BLaER1 treated with 17β-estradiol and CSF1 and Interleukin-3, amounts not matched to agents 10 nM and 100 nM (cell line): ENCODE data around the gene ROBO2.

Source experiments
- H3K27ac ChIP-seq, 11 experiments: shearing (Covaris generic); formaldehyde crosslinking; 2 replicates each; pipeline ENCODE4 v1.8.1; 2022
- H3K27me3 ChIP-seq, 11 experiments: shearing (Covaris generic); formaldehyde crosslinking; 2 replicates each; pipeline ENCODE4 v1.8.1; 2022
- H3K36me3 ChIP-seq, 11 experiments: shearing (Covaris generic); formaldehyde crosslinking; 2 replicates each; pipeline ENCODE4 v1.8.1; 2022
- H3K4me1 ChIP-seq, 10 experiments: shearing (Covaris generic); formaldehyde crosslinking; 2 replicates each; pipeline ENCODE4 v1.8.1; 2022
- H3K4me2 ChIP-seq, 11 experiments: shearing (Covaris generic); formaldehyde crosslinking; 2 replicates each; pipeline ENCODE4 v1.8.1; 2022
- H3K4me3 ChIP-seq, 10 experiments: shearing (Covaris generic); formaldehyde crosslinking; 2 replicates each; pipeline ENCODE4 v1.8.1; 2022
- H3K9ac ChIP-seq, 11 experiments: shearing (Covaris generic); formaldehyde crosslinking; 2 replicates each; pipeline ENCODE4 v1.8.1; 2022
- H3K9me3 ChIP-seq, 11 experiments: shearing (Covaris generic); formaldehyde crosslinking; replicated peaks in 1 of 11; 2 replicates each; pipeline ENCODE4 v1.8.1; 2022
- H4K20me1 ChIP-seq, 11 experiments: shearing (Covaris generic); formaldehyde crosslinking; 2 replicates each; pipeline ENCODE4 v1.8.1; 2022
- Cebpa-rat ChIP-seq, 11 experiments: shearing (Covaris generic); IDR thresholded peaks; 2 replicates each; pipeline ENCODE4 v1.8.1; 2022

The ROBO2 gene

GRCh38 chr3:77066829-77067228 lies 26.9 kb downstream of the ROBO2 start:
- Histone ChIP-seq H3K4me3 (no peak overlapping the region), H3K9ac (no peak overlapping the region), H3K36me3 (no peaks in the 10 kb centered on the region), H3K27me3 (no peaks in the 10 kb centered on the region), H3K4me1 (no peaks in the 10 kb centered on the region), H3K9me3 (peaks cover 9 to 21% (median 14%) of the 10 kb centered on the region in 11 experiments), H3K27ac (no peak overlapping the region), H4K20me1 (no peaks in the 10 kb centered on the region), H3K4me2 (no peak overlapping the region)
- no peak for TF ChIP-seq Cebpa-rat (IDR thresholded peaks at IDR 0.05)

GRCh38 chr3:77068808-77069207 lies 28.9 kb downstream of the ROBO2 start:
- Histone ChIP-seq H3K4me3 (no peak overlapping the region), H3K9ac (no peak overlapping the region), H3K27me3 (no peaks in the 10 kb centered on the region), H3K36me3 (no peaks in the 10 kb centered on the region), H3K4me2 (no peak overlapping the region), H4K20me1 (no peaks in the 10 kb centered on the region), H3K9me3 (0 out of 22 replicates have a peak, but pooled peaks cover 0 to under 1% (median 0%) of the 10 kb centered on the region in 11 experiments), H3K4me1 (no peaks in the 10 kb centered on the region), H3K27ac (no peak overlapping the region)
- TF ChIP-seq Cebpa-rat (IDR thresholded peaks at IDR 0.05) = no peak

- no peak for TF ChIP-seq Cebpa-rat (IDR thresholded peaks at IDR 0.05)
- Histone ChIP-seq H3K9ac (no peak overlapping the region), H3K27ac (no peak overlapping the region), H4K20me1 (no peaks in the 10 kb centered on the region), H3K4me2 (no peak overlapping the region), H3K4me3 (no peak overlapping the region), H3K36me3 (no peaks in the 10 kb centered on the region), H3K9me3 (no peaks in the 10 kb centered on the region), H3K27me3 (no peaks in the 10 kb centered on the region), H3K4me1 (no peaks in the 10 kb centered on the region)
These were observed 31.5 kb downstream of the ROBO2 start for GRCh38 chr3:77071364-77071763.

GRCh38 chr3:77071809-77072208 lies 31.9 kb downstream of the ROBO2 start:
- Histone ChIP-seq H3K9ac (no peak overlapping the region), H3K9me3 (no peaks in the 10 kb centered on the region), H3K27ac (no peak overlapping the region), H3K27me3 (no peaks in the 10 kb centered on the region), H3K4me2 (no peak overlapping the region), H4K20me1 (no peaks in the 10 kb centered on the region), H3K36me3 (no peaks in the 10 kb centered on the region), H3K4me1 (no peaks in the 10 kb centered on the region), H3K4me3 (no peak overlapping the region)
- no peak for TF ChIP-seq Cebpa-rat (IDR thresholded peaks at IDR 0.05)

- Histone ChIP-seq H4K20me1 (no peaks in the 10 kb centered on the region), H3K4me2 (no peak overlapping the region), H3K9ac (no peak overlapping the region), H3K4me3 (no peak overlapping the region), H3K27me3 (no peaks in the 10 kb centered on the region), H3K36me3 (no peaks in the 10 kb centered on the region), H3K9me3 (no peaks in the 10 kb centered on the region), H3K27ac (no peak overlapping the region), H3K4me1 (no peaks in the 10 kb centered on the region)
- TF ChIP-seq Cebpa-rat (IDR thresholded peaks at IDR 0.05) = no peak
These were observed 32.3 kb downstream of the ROBO2 start for GRCh38 chr3:77072232-77072631.

GRCh38 chr3:77078279-77078678 lies 38.4 kb downstream of the ROBO2 start:
- Histone ChIP-seq H3K27me3 (no peaks in the 10 kb centered on the region), H3K9me3 (no peaks in the 10 kb centered on the region), H4K20me1 (no peaks in the 10 kb centered on the region), H3K27ac (no peak overlapping the region), H3K9ac (no peak overlapping the region), H3K36me3 (no peaks in the 10 kb centered on the region), H3K4me1 (peaks cover 0 to 9% (median 0%) of the 10 kb centered on the region in 10 experiments; a peak in 2 of 20 replicates), H3K4me2 (no peak overlapping the region), H3K4me3 (no peak overlapping the region)
- TF ChIP-seq Cebpa-rat (IDR thresholded peaks at IDR 0.05) = no peak

- H3K4me1 ChIP-seq = peaks cover 0 to 9% (median 0%) of the 10 kb centered on the region in 10 experiments; a peak in 2 of 20 replicates
- no peak overlapping the region for H3K27ac ChIP-seq
- no peak overlapping the region for H3K4me3 ChIP-seq
- no peak overlapping the region for H3K9ac ChIP-seq
- no peaks in the 10 kb centered on the region for H4K20me1 ChIP-seq
- TF ChIP-seq Cebpa-rat (IDR thresholded peaks at IDR 0.05) = no peak
- no peak overlapping the region for H3K4me2 ChIP-seq
- no peaks in the 10 kb centered on the region for H3K36me3 ChIP-seq
- no peaks in the 10 kb centered on the region for H3K27me3 ChIP-seq
- no peaks in the 10 kb centered on the region for H3K9me3 ChIP-seq
These were observed 40.2 kb downstream of the ROBO2 start for GRCh38 chr3:77079988-77080610.

- TF ChIP-seq Cebpa-rat (IDR thresholded peaks at IDR 0.05) = no peak
- Histone ChIP-seq H3K4me2 (peak overlapping the region in 2 of 11 experiments; percentile 8 to 21; a peak in 2 of 22 replicates), H3K27ac (no peak overlapping the region), H3K9ac (no peak overlapping the region), H3K4me1 (peaks cover 0 to 9% (median 0%) of the 10 kb centered on the region in 10 experiments; a peak in 2 of 20 replicates), H4K20me1 (no peaks in the 10 kb centered on the region), H3K27me3 (no peaks in the 10 kb centered on the region), H3K9me3 (no peaks in the 10 kb centered on the region), H3K4me3 (no peak overlapping the region), H3K36me3 (no peaks in the 10 kb centered on the region)
These were observed 41.4 kb downstream of the ROBO2 start for GRCh38 chr3:77081240-77081661.

- Histone ChIP-seq H3K4me1 (peaks cover 0 to 9% (median 0%) of the 10 kb centered on the region in 10 experiments; a peak in 2 of 20 replicates), H3K4me2 (no peak overlapping the region), H3K27me3 (no peaks in the 10 kb centered on the region), H3K36me3 (no peaks in the 10 kb centered on the region), H3K4me3 (no peak overlapping the region), H3K9me3 (no peaks in the 10 kb centered on the region), H3K9ac (no peak overlapping the region), H3K27ac (no peak overlapping the region), H4K20me1 (no peaks in the 10 kb centered on the region)
- no peak for TF ChIP-seq Cebpa-rat (IDR thresholded peaks at IDR 0.05)
These were observed 44.6 kb downstream of the ROBO2 start for GRCh38 chr3:77084511-77084910.

- no peak overlapping the region for H3K9ac ChIP-seq
- H3K4me2 ChIP-seq = no peak overlapping the region
- H3K4me3 ChIP-seq = no peak overlapping the region
- no peaks in the 10 kb centered on the region for H3K36me3 ChIP-seq
- H3K27ac ChIP-seq = no peak overlapping the region
- no peaks in the 10 kb centered on the region for H3K9me3 ChIP-seq
- peaks cover 0 to 6% (median 0%) of the 10 kb centered on the region in 10 experiments; a peak in 2 of 20 replicates for H3K4me1 ChIP-seq
- no peak for TF ChIP-seq Cebpa-rat (IDR thresholded peaks at IDR 0.05)
- no peaks in the 10 kb centered on the region for H4K20me1 ChIP-seq
- no peaks in the 10 kb centered on the region for H3K27me3 ChIP-seq
These were observed 46.5 kb downstream of the ROBO2 start for GRCh38 chr3:77086408-77086807.
